Esophagus (tissue), 2 donors: ENCODE measurements around the gene HHATL. TPM values are rescaled to one million over a fixed set of nuclear protein-coding genes. Genes with fewer than 3 reads are reported as not detected.

Experiments
- H3K27ac ChIP-seq, 2 donors: one replicate each; pipeline ENCODE4 v1.5.1; 2013; ENCODE audit warnings: low read depth in 2 of 2, mild to moderate bottlenecking in 2 of 2, inconsistent platforms in 1 of 2, low read length in 1 of 2, moderate library complexity in 1 of 2
- H3K27me3 ChIP-seq, 2 donors: one replicate each; pipeline ENCODE4 v1.6.1; 2013; ENCODE audit warnings: low read length in 2 of 2, control low read depth in 1 of 2, mild to moderate bottlenecking in 1 of 2; ENCODE audit not compliant: insufficient read depth in 2 of 2, control insufficient read depth in 1 of 2
- H3K36me3 ChIP-seq, 2 donors: one replicate each; pipeline ENCODE4 v1.6.1; 2013; ENCODE audit warnings: low read length in 1 of 2; ENCODE audit not compliant: control insufficient read depth in 2 of 2, insufficient read depth in 2 of 2
- H3K4me1 ChIP-seq, 2 donors: one replicate each; pipeline ENCODE4 v1.6.1; 2013; ENCODE audit warnings: low read length in 1 of 2; ENCODE audit not compliant: control insufficient read depth in 2 of 2, insufficient read depth in 2 of 2
- H3K4me3 ChIP-seq, 2 donors: one replicate each; pipeline ENCODE4 v1.5.1; 2013; ENCODE audit warnings: low read length in 2 of 2, mild to moderate bottlenecking in 2 of 2, low read depth in 1 of 2, moderate library complexity in 1 of 2
- H3K9me3 ChIP-seq, 2 donors: one replicate each; pipeline ENCODE4 v1.6.1; 2013; ENCODE audit warnings: mild to moderate bottlenecking in 2 of 2, low read depth in 1 of 2, low read length in 1 of 2, moderate library complexity in 1 of 2; ENCODE audit not compliant: control insufficient read depth in 2 of 2, insufficient read depth in 1 of 2
- WGBS, 2 donors: extraction: QIAGEN DNeasy Blood & Tissue Kit; methylation state at CpG; one replicate each; pipeline ENCODE4 v1.1.7; 2013; 5-methylcytosine and 5-hydroxymethylcytosine counted together
- polyA plus RNA-seq, 2 donors: library from polyadenylated mRNA; stranded (reverse); fragments of 200-250 nt; gene quantifications; one replicate each; pipeline ENCODE4 v1.2.3, GENCODE V29; 2013
- donor health status: healthy with polysubstance abuse.
- donor health status: Bipolar disorder and iron deficiency.

Gene HHATL
- polyA plus RNA-seq, 2 donors = 0.12 to 0.41 TPM

GRCh38 chr3:42678447-42678846, 24.2 kb downstream of the HHATL start:
- Histone ChIP-seq H3K9me3 (peaks cover 0 to 3% of the 10 kb centered on the region in 2 donors), H3K36me3 (no peaks in the 10 kb centered on the region), H3K4me3 (no peak overlapping the region), H3K27ac (no peak overlapping the region), H3K27me3 (no peaks in the 10 kb centered on the region), H3K4me1 (peaks cover 2% of the 10 kb centered on the region in 2 donors)
- 78% methylated on average over 2 of the region's 2 CpGs for WGBS, 2 donors

DNA sequence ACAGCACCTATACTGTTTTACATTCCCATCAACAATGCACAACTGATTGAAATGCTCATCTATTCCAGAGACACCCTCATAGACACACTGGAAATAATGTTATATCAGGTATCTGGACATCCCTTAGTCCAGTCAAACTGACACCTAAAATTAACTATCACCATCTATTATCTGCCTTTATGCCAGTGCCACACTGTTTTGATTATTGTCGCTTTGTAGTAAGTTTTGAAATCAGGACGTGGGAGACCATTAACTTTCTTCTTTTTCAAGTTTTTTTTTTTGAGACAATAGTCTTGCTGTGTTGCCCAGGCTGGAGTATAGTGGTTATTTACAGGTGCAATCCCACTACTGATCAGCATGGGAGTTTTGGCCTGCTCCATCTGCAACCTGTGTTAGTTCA, 26.7 kb downstream of the HHATL start:
- Histone ChIP-seq H3K27me3 (no peaks in the 10 kb centered on the region), H3K9me3 (peaks cover 0 to 3% of the 10 kb centered on the region in 2 donors), H3K4me1 (no peaks in the 10 kb centered on the region), H3K4me3 (no peak overlapping the region), H3K36me3 (no peaks in the 10 kb centered on the region), H3K27ac (no peak overlapping the region)
- 86 to 87% methylated on average over 2 of the region's 2 CpGs for WGBS, 2 donors

DNA sequence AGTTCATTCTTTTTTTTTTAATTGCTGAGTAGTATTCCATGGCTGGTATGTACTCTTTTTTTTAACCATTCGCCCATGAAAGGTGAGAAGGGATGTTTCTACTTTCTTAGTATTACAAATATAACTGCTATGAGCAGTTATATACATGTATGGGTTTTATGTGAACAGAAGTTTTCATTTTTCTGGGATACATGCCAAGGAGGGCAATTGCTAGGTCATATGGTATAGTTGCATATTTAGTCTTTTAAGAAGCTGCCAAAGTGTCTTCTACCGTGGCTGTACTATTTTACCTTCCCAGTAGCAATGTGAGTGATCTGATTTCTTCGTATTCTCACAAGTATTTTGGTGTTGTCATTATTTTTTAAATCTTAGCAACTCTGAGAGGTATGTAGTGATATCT, 28.5 kb downstream of the HHATL start:
- Histone ChIP-seq H3K36me3 (no peaks in the 10 kb centered on the region), H3K27me3 (no peaks in the 10 kb centered on the region), H3K9me3 (peaks cover 0 to 3% of the 10 kb centered on the region in 2 donors), H3K4me1 (no peaks in the 10 kb centered on the region), H3K27ac (no peak overlapping the region), H3K4me3 (no peak overlapping the region)
- 48 to 57% methylated on average over 3 of the region's 3 CpGs for WGBS, 2 donors

DNA sequence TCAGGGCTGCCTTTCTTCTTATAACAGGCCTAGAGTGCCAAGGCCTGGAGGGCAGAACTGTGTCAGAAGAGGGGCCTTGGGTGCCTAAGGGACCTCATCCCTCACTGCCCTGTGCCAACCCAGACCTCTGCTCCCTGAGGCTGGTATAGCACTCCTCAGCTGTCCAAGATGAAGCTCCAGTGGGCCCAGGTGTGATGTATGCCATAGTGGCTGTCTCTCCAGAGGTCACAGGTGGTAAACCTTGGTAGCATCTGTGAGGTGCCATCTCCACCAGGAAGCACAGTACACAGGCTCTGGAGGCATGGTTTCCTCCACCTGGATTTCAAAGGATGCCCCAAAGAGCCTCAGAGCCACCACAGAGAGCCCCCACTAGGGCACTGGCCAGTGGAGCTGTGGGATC, 29.5 kb downstream of the HHATL start:
- Histone ChIP-seq H3K4me3 (no peak overlapping the region), H3K27me3 (no peaks in the 10 kb centered on the region), H3K9me3 (peaks cover 0 to 4% of the 10 kb centered on the region in 2 donors), H3K36me3 (no peaks in the 10 kb centered on the region), H3K27ac (no peak overlapping the region), H3K4me1 (no peaks in the 10 kb centered on the region)

- no peaks in the 10 kb centered on the region for H3K27me3 ChIP-seq
- no peak overlapping the region for H3K4me3 ChIP-seq
- H3K27ac ChIP-seq = no peak overlapping the region
- H3K4me1 ChIP-seq = no peaks in the 10 kb centered on the region
- no peaks in the 10 kb centered on the region for H3K36me3 ChIP-seq
- WGBS, 2 donors = 57 to 68% methylated on average over 1 of the region's 1 CpG
- peaks cover 0 to 4% of the 10 kb centered on the region in 2 donors for H3K9me3 ChIP-seq
Measured at GRCh38 chr3:42672515-42672914, 30.1 kb downstream of the HHATL start.

DNA sequence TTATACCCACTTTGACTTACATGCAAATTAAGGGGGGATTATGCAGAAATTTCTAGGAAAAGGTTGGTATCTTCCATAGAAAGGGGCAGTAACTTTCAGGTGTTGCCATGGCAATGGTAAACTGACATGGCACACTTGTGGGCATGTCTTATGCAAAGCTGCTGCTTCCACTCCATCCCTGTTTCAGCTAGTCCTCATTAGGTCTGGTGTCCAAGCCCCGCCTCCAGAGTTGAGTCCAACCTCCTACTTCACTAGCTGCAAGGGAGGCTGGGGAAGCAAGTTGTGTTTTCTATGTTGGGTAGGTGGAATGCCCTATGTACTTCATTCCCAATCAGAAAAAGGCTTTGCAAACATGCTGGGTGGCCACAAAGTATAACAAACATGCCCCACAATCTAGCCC, 31.9 kb downstream of the HHATL start:
- Histone ChIP-seq H3K4me1 (peaks cover 0 to 4% of the 10 kb centered on the region in 2 donors), H3K27ac (no peak overlapping the region), H3K36me3 (no peaks in the 10 kb centered on the region), H3K4me3 (no peak overlapping the region), H3K9me3 (peaks cover 0 to 2% of the 10 kb centered on the region in 2 donors), H3K27me3 (no peaks in the 10 kb centered on the region)
- 75 to 89% methylated on average over 1 of the region's 1 CpG for WGBS, 2 donors

DNA sequence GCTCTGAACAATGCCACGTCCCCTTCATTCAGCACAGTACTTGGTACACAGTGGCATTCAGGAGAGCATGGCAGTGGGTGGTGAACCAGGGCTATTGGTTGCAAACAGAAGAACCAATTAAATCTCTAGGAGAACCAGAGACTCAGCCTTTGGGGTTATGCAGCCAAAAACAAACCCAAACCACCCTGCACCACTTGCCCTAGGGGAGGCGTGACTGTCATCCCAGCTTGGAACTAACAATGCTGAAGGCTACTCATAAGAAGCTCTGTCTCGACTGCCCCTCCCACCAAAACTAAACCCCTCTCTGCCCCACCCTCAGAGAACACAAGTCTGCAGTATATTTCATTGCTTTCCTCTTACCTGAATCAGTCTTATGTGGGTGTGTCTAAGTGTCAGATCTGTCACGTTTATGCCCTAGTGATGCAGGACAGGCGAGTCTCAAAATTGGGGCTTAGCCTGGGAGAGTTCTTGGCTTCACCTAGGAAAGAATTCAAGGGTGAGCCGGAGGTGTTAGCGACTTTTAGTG, 32.5 kb downstream of the HHATL start:
- 60 to 64% methylated on average over 7 of the region's 7 CpGs for WGBS, 2 donors
- Histone ChIP-seq H3K4me1 (peaks cover 4% of the 10 kb centered on the region in 2 donors), H3K27ac (peak overlapping the region in 1 of 2 donors; percentile 3), H3K36me3 (no peaks in the 10 kb centered on the region), H3K27me3 (no peaks in the 10 kb centered on the region), H3K4me3 (no peak overlapping the region), H3K9me3 (peaks cover 0 to 2% of the 10 kb centered on the region in 2 donors)

GRCh38 chr3:42668793-42669217, 33.8 kb downstream of the HHATL start:
- Histone ChIP-seq H3K4me3 (no peak overlapping the region), H3K36me3 (no peaks in the 10 kb centered on the region), H3K27me3 (no peaks in the 10 kb centered on the region), H3K27ac (no peak overlapping the region), H3K9me3 (peaks cover 0 to 2% of the 10 kb centered on the region in 2 donors), H3K4me1 (peaks cover 4 to 6% of the 10 kb centered on the region in 2 donors)
- 56 to 65% methylated on average over 4 of the region's 4 CpGs for WGBS, 2 donors

GRCh38 chr3:42668413-42668760, 34.2 kb downstream of the HHATL start:
- Histone ChIP-seq H3K27me3 (no peaks in the 10 kb centered on the region), H3K27ac (no peak overlapping the region), H3K36me3 (no peaks in the 10 kb centered on the region), H3K9me3 (peaks cover 0 to 2% of the 10 kb centered on the region in 2 donors), H3K4me3 (no peak overlapping the region), H3K4me1 (peaks cover 4 to 6% of the 10 kb centered on the region in 2 donors)
- 85 to 87% methylated on average over 2 of the region's 2 CpGs for WGBS, 2 donors

- no peak overlapping the region for H3K27ac ChIP-seq
- WGBS, 2 donors = 47% methylated on average over 8 of the region's 8 CpGs
- H3K27me3 ChIP-seq = no peaks in the 10 kb centered on the region
- H3K9me3 ChIP-seq = peaks cover 0 to 2% of the 10 kb centered on the region in 2 donors
- H3K4me3 ChIP-seq = no peak overlapping the region
- no peaks in the 10 kb centered on the region for H3K36me3 ChIP-seq
- peaks cover 4 to 6% of the 10 kb centered on the region in 2 donors for H3K4me1 ChIP-seq
Measured at GRCh38 chr3:42667523-42668412, 34.8 kb downstream of the HHATL start.
